Fibroblast of gingiva (primary cell): ENCODE results near the gene YEATS2.
"Not testable (repeated sequence)": the region's sequence is repeated elsewhere in the genome, so short reads cannot be mapped to it uniquely, and the experiment has no call there.

Experiments used
- DNase-seq: peaks from one replicate; pipeline ENCODE4 v3.0.0-alpha.2; 2011; ENCODE audit warnings: low read depth

YEATS2 gene

GRCh38 chr3:183776451-183776850 is 78.9 kb downstream of the YEATS2 start:
- not testable (repeated sequence) for DNase-seq

- DNase-seq = peak; percentile 65
Measured at GRCh38 chr3:183777016-183777618, 79.5 kb downstream of the YEATS2 start.

GRCh38 chr3:183779896-183780465 is 82.4 kb downstream of the YEATS2 start:
- no peak for DNase-seq

GRCh38 chr3:183781246-183781645 is 83.6 kb downstream of the YEATS2 start:
- DNase-seq = no peak

- no peak for DNase-seq
Measured at GRCh38 chr3:183782576-183783276, 85.1 kb downstream of the YEATS2 start.

GRCh38 chr3:183784503-183784902 is 86.9 kb downstream of the YEATS2 start:
- DNase-seq = not testable (repeated sequence)

- no peak for DNase-seq
Measured at GRCh38 chr3:183789826-183790225, 92.2 kb downstream of the YEATS2 start.

- DNase-seq = no peak
Measured at GRCh38 chr3:183790700-183791099, 93.1 kb downstream of the YEATS2 start.

GRCh38 chr3:183792976-183793375 is 95.4 kb downstream of the YEATS2 start:
- no peak for DNase-seq

- no peak for DNase-seq
Measured at GRCh38 chr3:183794452-183794851, 96.9 kb downstream of the YEATS2 start.

- DNase-seq = no peak
Measured at GRCh38 chr3:183796372-183796771, 98.8 kb downstream of the YEATS2 start.

- no peak for DNase-seq
Measured at GRCh38 chr3:183797996-183798395, 100.4 kb downstream of the YEATS2 start.

- DNase-seq = no peak
Measured at GRCh38 chr3:183799461-183799860, 101.9 kb downstream of the YEATS2 start.

- DNase-seq = no peak
Measured at GRCh38 chr3:183800243-183800863, 102.8 kb downstream of the YEATS2 start.

- no peak for DNase-seq
Measured at GRCh38 chr3:183801601-183802000, 104.0 kb downstream of the YEATS2 start.

GRCh38 chr3:183802989-183803388 is 105.4 kb downstream of the YEATS2 start:
- no peak for DNase-seq

GRCh38 chr3:183807209-183807728 is 109.7 kb downstream of the YEATS2 start:
- DNase-seq = no peak

GRCh38 chr3:183807881-183808280 is 110.3 kb downstream of the YEATS2 start:
- DNase-seq = no peak

- DNase-seq = no peak
Measured at GRCh38 chr3:183808355-183808754, 110.8 kb downstream of the YEATS2 start.

- DNase-seq = no peak
Measured at GRCh38 chr3:183809270-183809669, 111.7 kb downstream of the YEATS2 start.

GRCh38 chr3:183810643-183811594 is 113.3 kb downstream of the YEATS2 start:
- DNase-seq = no peak

GRCh38 chr3:183811638-183812037 is 114.0 kb downstream of the YEATS2 start:
- no peak for DNase-seq
